Mesothelial cell of epicardium (in vitro differentiated cells): ENCODE results near the gene PPP3CA. TPM values are rescaled to one million over a fixed set of nuclear protein-coding genes. Genes with fewer than 3 reads are reported as not detected.

ENCODE experiments used
- DNase-seq, 2 experiments: peaks; one replicate each; pipeline ENCODE4 v3.0.0; 2021; ENCODE audit warnings: low spot score in 2 of 2; ENCODE audit not compliant: unreplicated experiment in 2 of 2
- H3K27ac Mint-ChIP-seq: 2 replicates; pipeline ENCODE4 v1.8.0; 2021; ENCODE audit warnings: mixed read lengths
- H3K27me3 Mint-ChIP-seq: 2 replicates; pipeline ENCODE4 v1.8.0; 2021; ENCODE audit warnings: low read depth, mixed read lengths
- H3K36me3 Mint-ChIP-seq: 2 replicates; pipeline ENCODE4 v1.8.0; 2021; ENCODE audit warnings: mixed read lengths
- H3K4me1 Mint-ChIP-seq: 2 replicates; pipeline ENCODE4 v1.8.0; 2021; ENCODE audit warnings: mixed read lengths
- H3K4me3 Mint-ChIP-seq: 2 replicates; pipeline ENCODE4 v1.8.0; 2021; ENCODE audit warnings: mild to moderate bottlenecking, moderate library complexity, mixed read lengths
- H3K9me3 Mint-ChIP-seq: 2 replicates; pipeline ENCODE4 v1.8.0; 2021; ENCODE audit warnings: mixed read lengths
- total RNA-seq: library from RNA; stranded (reverse); gene quantifications from 3 replicates; pipeline ENCODE4 v1.2.1, GENCODE V29; 2021
- TF ChIP-seq, protein P1 (sequence below): fragments of 200-600 bp; sonication (generic); IDR thresholded peaks from one replicate; pipeline ENCODE4 v1.5.0; 2021; ENCODE audit warnings: antibody characterized with exemption; ENCODE audit not compliant: unreplicated experiment

The PPP3CA gene
- total RNA-seq, 1 donor from 2014 or later: 23.5 TPM

DNA sequence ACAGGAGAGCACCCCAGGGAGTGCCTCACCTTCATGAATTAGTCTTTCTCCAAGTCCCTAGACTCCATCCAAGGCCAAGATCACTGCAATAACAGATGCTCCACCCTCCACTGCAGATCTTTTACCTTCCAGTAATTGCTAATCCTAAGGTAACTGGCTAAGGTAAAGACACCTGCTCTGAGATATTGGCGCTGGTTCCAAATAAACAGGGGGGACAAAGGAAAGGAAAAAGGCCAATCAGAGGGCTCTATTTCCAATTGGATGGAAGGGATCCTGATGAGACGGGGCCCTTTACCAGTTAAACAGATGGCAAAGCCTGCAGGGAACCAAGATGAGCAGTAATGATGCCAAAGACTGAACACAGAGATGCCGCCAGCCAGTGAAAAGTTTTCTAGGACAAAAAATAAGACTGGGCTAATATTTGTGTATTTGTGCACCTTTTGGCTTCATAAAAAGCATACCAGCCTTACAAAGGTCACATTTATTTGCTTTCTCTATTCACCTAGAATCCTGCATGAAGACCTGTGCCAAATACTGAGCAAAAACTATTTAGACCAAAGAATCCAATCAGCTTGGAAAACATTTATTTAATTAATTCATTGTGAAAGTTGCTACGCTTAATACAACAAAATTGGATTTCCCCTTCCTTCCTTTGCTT lies 148.5 kb downstream of the PPP3CA start:
- no peak for DNase-seq
- Mint-ChIP-seq H3K4me1 (peaks cover 19% of the 10 kb centered on the region), H3K36me3 (peaks cover 2% of the 10 kb centered on the region), H3K9me3 (no peaks in the 10 kb centered on the region), H3K27ac (peak overlapping the region; percentile 0), H3K4me3 (no peak overlapping the region), H3K27me3 (no peaks in the 10 kb centered on the region)
- TF ChIP-seq, protein P1, sequence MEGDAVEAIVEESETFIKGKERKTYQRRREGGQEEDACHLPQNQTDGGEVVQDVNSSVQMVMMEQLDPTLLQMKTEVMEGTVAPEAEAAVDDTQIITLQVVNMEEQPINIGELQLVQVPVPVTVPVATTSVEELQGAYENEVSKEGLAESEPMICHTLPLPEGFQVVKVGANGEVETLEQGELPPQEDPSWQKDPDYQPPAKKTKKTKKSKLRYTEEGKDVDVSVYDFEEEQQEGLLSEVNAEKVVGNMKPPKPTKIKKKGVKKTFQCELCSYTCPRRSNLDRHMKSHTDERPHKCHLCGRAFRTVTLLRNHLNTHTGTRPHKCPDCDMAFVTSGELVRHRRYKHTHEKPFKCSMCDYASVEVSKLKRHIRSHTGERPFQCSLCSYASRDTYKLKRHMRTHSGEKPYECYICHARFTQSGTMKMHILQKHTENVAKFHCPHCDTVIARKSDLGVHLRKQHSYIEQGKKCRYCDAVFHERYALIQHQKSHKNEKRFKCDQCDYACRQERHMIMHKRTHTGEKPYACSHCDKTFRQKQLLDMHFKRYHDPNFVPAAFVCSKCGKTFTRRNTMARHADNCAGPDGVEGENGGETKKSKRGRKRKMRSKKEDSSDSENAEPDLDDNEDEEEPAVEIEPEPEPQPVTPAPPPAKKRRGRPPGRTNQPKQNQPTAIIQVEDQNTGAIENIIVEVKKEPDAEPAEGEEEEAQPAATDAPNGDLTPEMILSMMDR: no peak

DNA sequence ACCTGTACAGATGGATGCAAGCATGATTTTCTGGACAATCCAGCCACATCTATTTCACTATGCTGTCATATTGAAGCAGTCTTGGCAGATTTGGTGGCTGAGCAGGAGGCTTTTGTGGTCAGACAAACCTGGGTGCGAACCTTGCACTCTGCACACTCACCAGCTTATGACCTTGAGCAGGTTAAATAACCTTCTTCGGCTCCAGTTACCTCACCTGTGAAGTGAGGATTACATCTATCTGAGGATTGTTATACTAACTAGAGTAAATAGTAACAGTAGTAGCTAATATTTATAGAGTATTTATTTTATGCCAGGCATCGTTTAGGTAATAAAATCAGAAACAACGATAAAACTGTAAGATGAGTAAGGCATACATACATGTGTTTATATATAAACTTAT lies 150.0 kb downstream of the PPP3CA start:
- H3K4me3 Mint-ChIP-seq: no peak overlapping the region
- H3K27ac Mint-ChIP-seq: no peak overlapping the region
- TF ChIP-seq, protein P1: no peak
- DNase-seq: no peak
- peaks cover 21% of the 10 kb centered on the region for H3K4me1 Mint-ChIP-seq
- peaks cover 5% of the 10 kb centered on the region for H3K36me3 Mint-ChIP-seq
- no peaks in the 10 kb centered on the region for H3K9me3 Mint-ChIP-seq
- H3K27me3 Mint-ChIP-seq: no peaks in the 10 kb centered on the region

GRCh38 chr4:101192244-101192643 lies 155.1 kb downstream of the PPP3CA start:
- no peaks in the 10 kb centered on the region for H3K27me3 Mint-ChIP-seq
- peaks cover 5% of the 10 kb centered on the region for H3K36me3 Mint-ChIP-seq
- TF ChIP-seq, protein P1: no peak
- H3K9me3 Mint-ChIP-seq: no peaks in the 10 kb centered on the region
- H3K27ac Mint-ChIP-seq: peak overlapping the region; percentile 28
- DNase-seq: no peak
- H3K4me3 Mint-ChIP-seq: no peak overlapping the region
- H3K4me1 Mint-ChIP-seq: peaks cover 9% of the 10 kb centered on the region

DNA sequence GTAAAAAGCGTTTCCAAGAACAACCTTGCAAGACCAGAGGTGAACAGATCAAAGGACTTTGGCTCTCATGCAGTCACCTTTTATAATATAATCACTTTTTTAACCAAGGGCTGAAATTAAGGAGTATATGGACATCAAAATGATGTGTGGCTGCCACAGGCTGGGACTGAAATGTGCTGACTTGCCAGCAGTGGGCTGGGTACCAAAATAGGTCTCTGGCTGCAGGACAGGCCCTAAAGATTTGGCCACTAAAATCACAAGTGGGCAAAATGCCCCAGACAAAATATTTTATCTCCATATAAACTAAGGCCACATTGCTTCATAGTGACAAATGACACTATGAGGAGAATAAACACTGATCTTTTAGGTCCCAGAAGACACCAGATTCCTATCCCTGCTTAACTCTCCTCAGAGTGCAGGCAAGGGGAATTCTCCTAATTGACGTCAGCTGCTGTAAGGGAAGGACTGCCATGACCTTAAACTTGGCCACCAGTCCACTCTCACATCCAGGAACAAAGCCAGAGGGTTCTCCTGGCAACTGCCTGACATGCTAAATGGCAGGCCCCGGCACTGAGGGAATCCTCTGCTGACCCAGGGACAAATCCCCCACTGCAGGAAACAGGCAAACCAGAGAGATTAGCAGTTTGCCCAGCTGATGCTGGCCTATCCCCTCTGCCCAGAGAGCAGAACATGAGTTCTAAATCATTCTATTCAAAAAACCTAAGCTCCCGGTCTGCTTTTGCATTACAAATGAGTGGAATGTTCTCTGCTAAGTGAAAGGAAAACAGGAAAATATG lies 155.8 kb downstream of the PPP3CA start:
- no peak overlapping the region for H3K4me3 Mint-ChIP-seq
- H3K27ac Mint-ChIP-seq: peak overlapping the region; percentile 47
- TF ChIP-seq, protein P1: no peak
- peaks cover 9% of the 10 kb centered on the region for H3K4me1 Mint-ChIP-seq
- DNase-seq: no peak
- no peaks in the 10 kb centered on the region for H3K9me3 Mint-ChIP-seq
- peaks cover 5% of the 10 kb centered on the region for H3K36me3 Mint-ChIP-seq
- no peaks in the 10 kb centered on the region for H3K27me3 Mint-ChIP-seq

DNA sequence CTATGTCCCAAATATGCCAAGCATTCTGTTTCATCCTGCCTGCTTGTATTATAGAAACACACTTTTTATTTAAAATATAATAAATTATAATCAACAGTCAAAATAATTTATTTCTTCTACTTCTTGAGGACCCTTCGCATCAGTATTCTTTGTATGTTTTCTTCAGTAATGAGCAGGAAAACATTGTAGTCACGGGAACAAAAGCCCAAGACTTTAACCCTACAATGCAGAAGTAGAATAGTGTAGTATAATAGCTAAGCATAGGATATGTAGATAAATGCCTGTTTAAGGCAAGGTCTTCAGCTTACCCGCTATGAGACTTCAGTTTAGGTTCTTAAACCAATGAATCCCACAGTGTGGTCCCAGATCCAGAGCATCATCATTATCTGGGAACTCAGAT lies 156.6 kb downstream of the PPP3CA start:
- TF ChIP-seq, protein P1: no peak
- H3K27ac Mint-ChIP-seq: no peak overlapping the region
- H3K9me3 Mint-ChIP-seq: no peaks in the 10 kb centered on the region
- H3K4me1 Mint-ChIP-seq: peaks cover 9% of the 10 kb centered on the region
- H3K27me3 Mint-ChIP-seq: no peaks in the 10 kb centered on the region
- no peak overlapping the region for H3K4me3 Mint-ChIP-seq
- peaks cover 5% of the 10 kb centered on the region for H3K36me3 Mint-ChIP-seq
- no peak for DNase-seq
